Ishikawa (cell line): Measurements from ENCODE around the gene CCDC134.

Experiments
- CEBPB ChIP-seq: IDR thresholded peaks from 2 replicates; pipeline ENCODE4 v1.6.1; 2012
- CREB1 ChIP-seq: IDR thresholded peaks from 2 replicates; pipeline ENCODE4 v1.6.1; 2012; ENCODE audit warnings: low read depth
- EGR1 ChIP-seq: IDR thresholded peaks from 2 replicates; pipeline ENCODE4 v1.6.1; 2012
- EP300 ChIP-seq: IDR thresholded peaks from 2 replicates; pipeline ENCODE4 v1.6.1; 2012; ENCODE audit warnings: borderline replicate concordance
- FOXM1 ChIP-seq: IDR thresholded peaks from 2 replicates; pipeline ENCODE4 v1.6.1; 2012; ENCODE audit warnings: low read depth, borderline replicate concordance
- MAX ChIP-seq: IDR thresholded peaks from 2 replicates; pipeline ENCODE4 v1.6.1; 2012
- NFIC ChIP-seq: IDR thresholded peaks from 2 replicates; pipeline ENCODE4 v1.6.1; 2012
- RAD21 ChIP-seq: IDR thresholded peaks from 2 replicates; pipeline ENCODE4 v1.6.1; 2012; ENCODE audit warnings: low read depth
- REST ChIP-seq: IDR thresholded peaks from 2 replicates; pipeline ENCODE4 v1.6.1; 2012; ENCODE audit warnings: low read depth, mild to moderate bottlenecking
- TAF1 ChIP-seq: IDR thresholded peaks from 2 replicates; pipeline ENCODE4 v1.6.1; 2012; ENCODE audit warnings: low read depth, mild to moderate bottlenecking
- TCF12 ChIP-seq: IDR thresholded peaks from 2 replicates; pipeline ENCODE4 v1.6.1; 2012; ENCODE audit warnings: low read depth
- TEAD4 ChIP-seq: IDR thresholded peaks from 2 replicates; pipeline ENCODE4 v1.6.1; 2012
- USF1 ChIP-seq: IDR thresholded peaks from 2 replicates; pipeline ENCODE4 v1.6.1; 2012
- YY1 ChIP-seq: IDR thresholded peaks from 2 replicates; pipeline ENCODE4 v1.6.1; 2012; ENCODE audit warnings: low read depth
- ZBTB7A ChIP-seq: IDR thresholded peaks from 2 replicates; pipeline ENCODE4 v1.6.1; 2012; ENCODE audit warnings: low read depth

Gene CCDC134

GRCh38 chr22:41816241-41816640 is 15.8 kb downstream of the CCDC134 start:
- TF ChIP-seq TCF12 (no peak), TAF1 (no peak), TEAD4 (no peak), MAX (no peak), CEBPB (no peak), RAD21 (no peak), EP300 (no peak), NFIC (no peak), FOXM1 (no peak), EGR1 (no peak), YY1 (no peak)

GRCh38 chr22:41816871-41817270 is 16.4 kb downstream of the CCDC134 start:
- TF ChIP-seq RAD21 (no peak), MAX (no peak), NFIC (no peak), TAF1 (no peak), TCF12 (no peak), CEBPB (no peak), YY1 (no peak), FOXM1 (no peak), ZBTB7A (no peak), CREB1 (no peak), EP300 (no peak), USF1 (no peak), EGR1 (no peak), REST (no peak), TEAD4 (no peak)

- TF ChIP-seq NFIC (no peak), RAD21 (no peak), YY1 (no peak), MAX (no peak), TAF1 (no peak), CEBPB (no peak), CREB1 (no peak), ZBTB7A (no peak), TEAD4 (no peak), EGR1 (no peak), TCF12 (no peak), REST (no peak), USF1 (no peak), EP300 (no peak), FOXM1 (no peak)
Observed at GRCh38 chr22:41818011-41818410, 17.5 kb downstream of the CCDC134 start.

GRCh38 chr22:41818596-41818995 is 18.1 kb downstream of the CCDC134 start:
- TF ChIP-seq REST (no peak), RAD21 (no peak), CEBPB (no peak), CREB1 (no peak), EGR1 (no peak), TAF1 (no peak), USF1 (no peak), FOXM1 (no peak)
